GM12874 (cell line): Measurements from ENCODE around the gene TOP1.

ENCODE experiments used
- TF ChIP-seq, protein P1 (sequence below): IDR thresholded peaks from 2 replicates; pipeline ENCODE4 v1.5.1; 2011; ENCODE audit warnings: low read depth, mild to moderate bottlenecking, control low read depth, low read length, moderate library complexity; ENCODE audit not compliant: insufficient read depth

The TOP1 gene

DNA sequence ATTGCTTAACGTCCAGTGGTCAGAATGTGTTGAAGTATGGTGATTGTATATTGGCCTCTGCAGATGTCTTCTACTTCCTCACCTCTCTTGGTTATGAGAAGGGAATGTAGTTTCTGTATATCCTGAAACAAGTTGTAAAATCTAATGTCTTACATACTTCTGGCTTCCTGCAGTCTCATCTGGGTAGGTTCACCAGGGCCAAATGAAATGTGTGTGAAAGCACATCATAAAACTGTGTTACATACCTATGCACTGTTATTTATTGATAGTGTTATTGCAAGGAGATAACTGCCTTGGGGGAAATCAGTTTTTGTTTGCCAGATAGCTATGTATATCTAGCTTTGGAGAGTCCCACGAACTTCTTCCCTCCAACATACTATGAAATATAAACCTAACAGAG lies 73.0 kb downstream of the TOP1 start:
- TF ChIP-seq, protein P1, sequence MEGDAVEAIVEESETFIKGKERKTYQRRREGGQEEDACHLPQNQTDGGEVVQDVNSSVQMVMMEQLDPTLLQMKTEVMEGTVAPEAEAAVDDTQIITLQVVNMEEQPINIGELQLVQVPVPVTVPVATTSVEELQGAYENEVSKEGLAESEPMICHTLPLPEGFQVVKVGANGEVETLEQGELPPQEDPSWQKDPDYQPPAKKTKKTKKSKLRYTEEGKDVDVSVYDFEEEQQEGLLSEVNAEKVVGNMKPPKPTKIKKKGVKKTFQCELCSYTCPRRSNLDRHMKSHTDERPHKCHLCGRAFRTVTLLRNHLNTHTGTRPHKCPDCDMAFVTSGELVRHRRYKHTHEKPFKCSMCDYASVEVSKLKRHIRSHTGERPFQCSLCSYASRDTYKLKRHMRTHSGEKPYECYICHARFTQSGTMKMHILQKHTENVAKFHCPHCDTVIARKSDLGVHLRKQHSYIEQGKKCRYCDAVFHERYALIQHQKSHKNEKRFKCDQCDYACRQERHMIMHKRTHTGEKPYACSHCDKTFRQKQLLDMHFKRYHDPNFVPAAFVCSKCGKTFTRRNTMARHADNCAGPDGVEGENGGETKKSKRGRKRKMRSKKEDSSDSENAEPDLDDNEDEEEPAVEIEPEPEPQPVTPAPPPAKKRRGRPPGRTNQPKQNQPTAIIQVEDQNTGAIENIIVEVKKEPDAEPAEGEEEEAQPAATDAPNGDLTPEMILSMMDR: no peak

DNA sequence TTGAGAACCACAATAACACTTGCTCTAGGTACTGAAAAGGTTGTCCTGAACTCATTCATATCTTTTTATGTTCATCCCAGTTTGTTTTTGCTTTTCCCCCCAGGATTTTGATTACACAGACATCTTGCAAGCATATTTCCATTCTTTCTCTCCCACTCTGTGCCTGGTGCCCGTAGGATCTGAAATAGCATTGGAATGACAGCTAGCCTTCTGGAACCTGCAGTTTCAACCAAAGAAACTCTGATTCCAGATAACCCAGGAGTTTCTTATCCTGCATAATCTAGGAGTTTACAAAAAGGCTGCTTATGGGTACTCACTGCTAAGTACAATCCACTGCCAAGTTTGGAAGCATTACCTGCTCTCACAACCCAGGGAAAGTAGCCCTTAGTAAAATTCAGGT lies 79.9 kb downstream of the TOP1 start:
- TF ChIP-seq, protein P1: no peak

DNA sequence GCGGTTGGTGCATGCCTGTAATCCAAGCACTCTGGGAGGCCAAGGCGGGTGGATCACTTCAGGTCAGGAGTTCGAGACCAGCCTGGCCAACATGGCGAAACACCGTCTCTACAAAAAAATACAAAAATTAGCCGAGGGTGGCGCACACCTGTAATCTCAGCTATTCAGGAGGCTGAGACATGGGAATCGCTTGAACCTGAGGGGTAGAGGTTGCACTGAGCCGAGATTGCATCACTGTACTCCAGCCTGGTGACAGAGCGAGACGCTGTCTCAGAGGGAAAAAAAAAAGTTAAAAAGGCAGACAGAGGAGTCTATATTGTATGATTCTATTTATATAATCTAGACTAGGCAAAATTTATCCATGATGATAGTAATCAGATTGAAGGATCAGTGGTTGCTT lies 81.4 kb downstream of the TOP1 start:
- TF ChIP-seq, protein P1: no peak

DNA sequence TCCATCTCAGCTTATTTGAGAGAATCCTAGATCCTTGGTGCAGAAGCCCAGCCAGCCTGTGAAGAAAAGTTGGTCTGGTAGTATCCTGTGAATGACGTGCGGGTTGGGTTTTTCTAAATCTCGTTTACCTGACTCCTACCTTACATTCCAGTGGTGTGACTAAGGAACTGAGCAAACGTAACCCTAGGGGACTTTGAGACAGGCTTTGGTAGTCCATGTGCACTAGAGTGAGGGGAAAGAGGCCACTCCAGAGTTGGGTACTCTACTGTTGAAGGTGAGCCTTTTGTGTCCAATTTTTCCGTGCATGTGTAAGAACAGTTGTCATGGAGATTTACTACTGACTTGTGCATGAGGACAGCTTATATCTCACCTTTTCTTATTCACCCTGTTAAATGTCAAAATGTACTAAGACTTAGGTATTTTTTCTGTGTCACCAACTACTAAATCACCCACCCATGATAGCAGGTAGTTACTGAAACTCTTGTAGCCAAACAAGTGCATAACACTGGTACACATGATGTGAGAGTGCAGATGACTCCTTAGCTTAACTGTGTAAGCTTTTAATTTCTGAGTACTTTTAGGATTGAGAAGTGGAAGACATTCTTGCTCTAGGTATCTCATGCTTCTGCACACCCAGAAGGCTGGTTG lies 82.4 kb downstream of the TOP1 start:
- TF ChIP-seq, protein P1: no peak

DNA sequence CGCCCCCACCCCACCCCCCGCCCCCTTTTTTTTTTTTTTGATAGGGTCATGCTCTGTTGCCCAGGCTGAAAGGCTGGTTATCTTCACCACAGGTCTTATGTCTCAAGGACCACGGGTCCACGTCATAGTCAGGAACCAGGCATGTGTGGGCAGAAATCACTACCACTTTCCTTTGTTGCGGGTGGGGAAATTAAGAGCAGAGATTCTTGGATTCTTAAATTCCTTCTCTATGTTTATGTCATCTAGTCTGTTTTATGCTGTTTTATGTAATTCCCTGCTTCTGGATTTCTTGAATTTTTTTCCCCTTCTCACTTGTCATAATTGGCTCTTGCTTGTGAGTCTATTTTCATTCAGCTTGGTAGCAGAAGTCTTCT lies 82.9 kb downstream of the TOP1 start:
- TF ChIP-seq, protein P1: no peak

DNA sequence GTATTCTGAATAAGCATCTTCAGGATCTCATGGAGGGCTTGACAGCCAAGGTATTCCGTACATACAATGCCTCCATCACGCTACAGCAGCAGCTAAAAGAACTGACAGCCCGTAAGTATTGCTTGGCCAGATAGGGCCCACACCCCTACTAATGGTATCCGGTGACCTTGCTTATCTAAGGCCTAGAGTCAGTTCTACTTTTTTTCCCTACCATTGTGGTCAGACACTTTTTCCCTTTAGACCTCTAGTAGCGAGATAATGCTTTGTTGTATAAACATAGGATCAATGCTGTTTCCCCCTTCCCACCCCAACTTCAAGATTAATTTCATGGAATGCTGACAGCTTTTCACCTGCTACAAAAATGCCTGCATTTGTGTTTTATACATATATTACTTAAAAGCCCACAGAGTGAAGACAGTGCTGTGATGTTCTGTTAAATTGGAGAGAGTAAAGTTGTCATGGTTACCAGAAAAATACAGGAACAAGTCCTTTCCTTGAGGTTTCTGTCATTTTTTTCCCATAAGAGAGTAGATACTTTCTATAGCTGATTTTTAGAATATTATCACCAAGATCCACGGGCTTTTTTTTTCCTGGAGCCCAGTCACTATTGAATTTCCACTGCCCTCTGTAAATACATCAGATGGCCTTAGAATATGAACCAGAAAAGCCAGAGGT lies 87.8 kb downstream of the TOP1 start:
- TF ChIP-seq, protein P1: no peak

DNA sequence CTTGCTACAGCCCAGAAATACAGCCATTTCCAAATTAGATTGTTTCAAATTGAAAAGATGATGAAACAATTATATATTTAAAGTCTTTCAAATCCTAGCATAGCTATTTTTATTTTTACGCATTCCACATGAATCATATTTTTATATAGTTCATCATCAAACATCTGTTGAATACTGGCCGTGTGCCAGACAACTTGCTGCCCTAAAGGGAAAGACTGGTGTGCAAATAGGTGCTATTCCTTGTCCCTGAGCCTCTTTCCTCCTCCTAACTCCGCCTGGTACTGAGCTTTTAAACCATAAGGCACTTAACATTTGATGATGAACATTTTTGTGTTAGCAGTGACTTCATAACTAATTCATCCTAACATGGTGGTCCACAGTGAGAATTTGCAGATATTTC lies 90.0 kb downstream of the TOP1 start:
- TF ChIP-seq, protein P1: no peak
